ENCODE measurements around the gene PATE4.
"Not testable (repeated sequence)": the region's sequence is repeated elsewhere in the genome, so short reads cannot be mapped to it uniquely, and the experiment has no call there.

Gene PATE4, protein sequence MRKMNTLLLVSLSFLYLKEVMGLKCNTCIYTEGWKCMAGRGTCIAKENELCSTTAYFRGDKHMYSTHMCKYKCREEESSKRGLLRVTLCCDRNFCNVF
- total RNA-seq: 0 to 1.4 (median 0) reads per million in 17 experiments

DNA sequence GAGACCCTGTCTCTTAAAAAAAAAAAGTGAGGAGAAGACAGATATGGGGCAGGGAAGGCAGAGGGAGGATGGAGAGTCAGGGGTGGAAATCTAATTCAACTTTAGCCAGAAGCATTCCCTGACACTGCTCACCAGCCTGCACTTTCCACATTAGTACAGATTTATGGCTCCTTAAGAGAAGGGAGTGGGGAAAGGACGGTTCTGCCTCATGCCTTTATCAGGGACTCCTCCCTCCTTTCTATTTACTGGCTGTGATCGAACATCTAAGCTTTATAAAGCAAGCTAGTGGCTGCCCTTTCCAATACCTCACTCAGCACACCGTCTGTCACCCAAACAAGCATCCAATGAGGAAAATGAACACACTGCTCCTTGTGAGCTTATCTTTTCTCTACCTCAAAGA is at the start of gene PATE4:
TSS of gene PATE4 (plus strand) at position 301 of the 400 bp plus-strand sequence. CDS start at position 345, 44 bp downstream.
- no peak for DNase-seq

DNA sequence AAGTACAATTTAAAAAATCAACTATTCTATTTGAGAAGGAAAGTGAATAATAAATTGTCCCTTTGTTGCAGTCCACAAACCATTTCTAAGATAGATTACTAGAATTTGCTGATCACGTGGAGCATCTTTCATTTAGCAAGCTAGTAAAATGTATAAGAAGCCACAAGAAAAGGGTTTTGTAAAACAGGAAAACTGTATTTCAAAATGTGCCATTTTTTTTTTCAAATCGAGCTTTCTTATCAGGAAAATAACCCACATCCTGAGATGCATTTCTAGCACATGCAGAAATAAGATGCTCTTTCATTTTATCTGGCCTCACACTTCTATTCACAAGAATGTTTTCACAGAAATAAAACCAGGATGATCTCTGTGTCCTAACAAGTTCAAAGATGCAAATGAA is 48.4 kb upstream of the PATE4 start:
- DNase-seq: no peak

DNA sequence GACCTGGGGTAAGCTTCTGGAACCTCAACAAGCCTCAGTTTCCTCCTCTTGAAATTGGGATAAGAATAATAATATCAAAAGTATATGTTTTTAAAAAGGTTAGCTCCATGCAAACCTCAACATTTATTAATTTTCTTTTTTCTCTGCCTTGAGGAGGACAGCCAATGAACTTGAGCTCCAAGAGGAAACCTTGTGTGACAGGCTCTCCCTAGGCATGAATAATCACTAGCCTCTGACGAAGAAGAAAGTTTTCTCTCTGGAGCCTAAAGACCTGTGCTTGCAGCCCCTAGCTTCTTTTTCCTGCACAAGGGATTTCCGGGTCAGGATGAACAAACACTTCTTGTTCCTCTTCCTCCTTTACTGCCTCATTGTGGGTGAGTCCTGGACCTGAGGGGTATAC is 45.3 kb upstream of the PATE4 start, which contains the start of gene PATE3:
TSS of gene PATE3 (plus strand) at position 301 of the 400 bp plus-strand sequence. CDS start at position 326, 25 bp downstream.
- no peak for DNase-seq

DNA sequence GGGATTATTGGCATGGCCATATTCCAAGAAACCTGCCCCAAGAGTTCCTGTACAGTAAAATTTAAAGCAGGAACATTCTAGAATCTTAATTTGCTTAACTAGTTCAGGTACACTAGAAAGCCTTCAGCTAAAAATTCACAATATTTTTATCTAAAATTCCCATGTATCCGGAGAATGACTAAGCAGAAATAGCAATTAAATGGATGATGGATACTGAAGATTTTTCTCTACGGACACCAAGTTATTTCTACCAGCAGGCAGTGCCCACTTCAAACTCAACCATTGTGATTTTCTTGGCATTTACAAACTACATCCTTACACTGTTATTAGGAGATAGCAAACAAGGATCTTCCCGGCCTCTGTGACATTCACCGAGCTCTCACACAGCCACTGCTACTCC is 42.3 kb upstream of the PATE4 start:
- DNase-seq: no peak

DNA sequence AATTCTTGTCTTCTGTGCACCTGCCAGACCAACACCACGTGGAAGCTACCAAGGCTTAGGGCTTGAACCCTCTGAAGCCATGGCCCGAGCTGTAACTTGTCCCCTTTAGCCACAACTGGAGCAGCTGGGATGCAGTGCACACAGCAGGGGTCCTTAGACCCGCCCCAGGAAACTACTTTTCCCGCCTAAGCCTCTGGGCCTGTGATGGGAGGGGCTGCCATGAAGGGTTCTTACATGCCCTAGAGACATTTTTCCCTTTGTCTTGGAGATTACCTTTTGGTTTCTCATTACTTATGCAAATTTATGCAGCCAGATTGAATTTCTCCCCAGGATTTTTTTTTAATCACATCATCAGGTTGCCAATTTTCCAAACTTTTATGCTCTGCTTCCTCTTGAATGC is 35.5 kb upstream of the PATE4 start:
- no peak for DNase-seq

DNA sequence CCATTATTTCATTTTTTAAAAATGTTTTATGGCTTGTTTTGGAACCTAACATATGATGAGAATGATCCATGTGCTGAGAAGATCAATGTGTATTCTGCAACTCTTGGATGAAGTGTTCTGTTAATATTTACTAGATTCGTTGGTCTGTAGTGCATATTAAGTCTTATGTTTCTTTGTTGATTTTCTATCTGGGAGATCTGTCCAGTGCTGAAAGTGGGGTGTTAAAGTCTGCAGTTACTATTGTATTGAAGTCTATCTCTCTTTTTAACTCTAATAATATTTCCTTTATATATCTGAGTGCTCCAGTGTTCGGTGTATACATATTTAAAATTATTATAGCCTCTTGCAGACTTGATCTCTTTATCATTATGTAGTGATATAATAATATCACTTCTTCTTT is 33.3 kb upstream of the PATE4 start:
- no peak for DNase-seq

DNA sequence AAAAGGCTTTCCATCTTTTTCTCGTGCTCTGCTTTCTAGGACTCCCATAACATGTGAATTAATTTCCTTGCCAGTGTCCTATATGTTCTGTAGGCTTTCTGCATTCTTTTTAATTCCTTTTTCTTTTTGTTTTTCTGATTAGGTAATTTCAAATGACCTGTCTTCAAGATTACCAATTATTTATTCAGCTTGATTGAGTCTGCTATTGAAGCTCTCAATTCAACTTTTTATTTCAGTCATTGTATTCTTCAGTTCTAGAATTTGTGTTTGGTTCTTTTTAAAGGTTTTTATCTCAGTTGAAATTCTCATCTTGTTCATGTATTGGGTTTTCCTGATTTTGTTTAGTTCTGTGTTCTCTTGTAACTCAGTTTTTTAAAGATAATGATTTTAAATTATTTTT is 30.7 kb upstream of the PATE4 start:
- no peak for DNase-seq

DNA sequence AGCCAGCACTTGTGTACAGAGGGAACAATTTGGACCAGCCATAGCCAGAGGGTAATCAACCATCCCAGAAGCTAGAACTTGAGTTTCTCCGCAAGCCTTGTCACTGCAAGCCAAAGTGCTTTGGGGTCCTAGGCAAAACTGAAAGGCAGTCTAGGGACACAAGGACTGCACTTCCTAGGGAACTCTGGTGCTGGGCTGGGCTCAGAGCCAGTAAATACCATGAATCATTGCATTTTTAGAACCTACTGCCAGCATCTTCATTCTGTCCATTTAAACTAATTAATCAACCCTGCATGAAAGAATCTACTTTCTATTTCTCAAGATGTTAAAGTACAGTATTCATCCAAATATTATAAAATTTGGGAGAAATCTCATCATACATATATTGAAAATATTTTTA is 25.2 kb upstream of the PATE4 start:
- DNase-seq: no peak

DNA sequence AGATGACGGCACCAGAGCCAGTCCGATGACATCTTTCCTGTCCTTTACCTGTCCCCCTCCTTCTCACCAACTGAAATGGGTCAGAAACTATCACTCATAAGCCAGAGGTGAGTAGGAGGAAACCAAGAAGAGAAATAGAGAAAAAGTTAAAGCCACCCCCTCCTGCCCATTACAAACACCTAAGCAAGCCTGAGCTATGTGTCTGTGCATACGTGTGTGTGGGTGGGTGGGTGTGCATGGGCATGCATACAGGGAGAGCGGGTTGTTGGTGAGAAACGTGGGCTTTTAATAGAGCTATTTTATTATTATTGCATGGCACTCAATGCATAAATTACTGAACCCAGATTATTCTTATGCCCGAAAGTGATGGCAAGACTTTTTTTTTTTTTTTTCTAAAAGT is 2.6 kb downstream of the PATE4 start:
- no peak for DNase-seq

DNA sequence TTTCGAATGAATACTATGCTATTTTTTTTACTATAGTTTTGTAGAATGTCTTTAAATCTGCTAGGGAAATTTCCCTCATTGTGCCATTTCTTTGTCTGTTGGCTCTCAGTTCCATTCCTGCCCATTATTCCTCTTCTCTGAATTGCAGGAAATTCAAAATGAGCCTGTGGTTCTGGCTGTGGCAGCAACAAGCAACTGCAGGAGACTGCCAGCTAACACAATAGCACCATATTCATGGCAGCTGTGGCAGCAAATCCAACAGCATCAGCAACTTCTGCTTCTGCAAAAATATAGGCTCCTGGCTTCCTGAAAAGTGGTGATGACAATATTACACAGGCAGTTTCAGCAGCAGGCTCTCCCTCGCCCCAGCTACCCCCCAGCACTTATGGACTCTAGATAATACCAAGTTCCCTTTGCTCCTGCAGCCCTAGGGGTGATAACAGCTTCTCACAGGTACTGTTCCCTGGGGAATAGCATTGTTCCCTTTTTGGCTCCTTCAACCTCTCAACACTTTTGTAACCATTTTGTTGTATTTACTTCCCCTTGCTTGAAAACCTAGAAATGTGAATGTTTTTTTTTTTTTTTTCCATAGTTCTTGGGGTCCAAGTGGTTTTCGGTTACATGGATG is 9.3 kb downstream of the PATE4 start:
- peak; percentile 15 to 43 (median 36) for DNase-seq

DNA sequence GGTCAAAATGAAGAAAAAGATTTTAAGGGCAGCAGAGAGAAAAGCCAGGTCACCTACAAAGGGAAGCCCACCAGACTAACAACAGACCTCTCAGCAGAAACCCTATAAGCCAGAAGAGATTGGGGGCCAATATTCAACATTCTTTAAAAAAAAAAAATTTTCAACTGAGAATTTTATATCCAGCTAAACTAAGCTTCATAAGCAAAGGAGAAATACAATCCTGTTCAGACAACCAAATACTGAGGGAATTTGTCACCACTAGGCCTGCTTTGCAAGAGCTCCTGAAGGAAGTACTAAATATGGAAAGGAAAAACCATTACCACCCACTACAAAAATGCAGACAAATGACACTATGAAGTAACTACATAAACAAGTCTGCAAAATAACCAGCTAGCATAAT is 13.1 kb downstream of the PATE4 start:
- no peak for DNase-seq

DNA sequence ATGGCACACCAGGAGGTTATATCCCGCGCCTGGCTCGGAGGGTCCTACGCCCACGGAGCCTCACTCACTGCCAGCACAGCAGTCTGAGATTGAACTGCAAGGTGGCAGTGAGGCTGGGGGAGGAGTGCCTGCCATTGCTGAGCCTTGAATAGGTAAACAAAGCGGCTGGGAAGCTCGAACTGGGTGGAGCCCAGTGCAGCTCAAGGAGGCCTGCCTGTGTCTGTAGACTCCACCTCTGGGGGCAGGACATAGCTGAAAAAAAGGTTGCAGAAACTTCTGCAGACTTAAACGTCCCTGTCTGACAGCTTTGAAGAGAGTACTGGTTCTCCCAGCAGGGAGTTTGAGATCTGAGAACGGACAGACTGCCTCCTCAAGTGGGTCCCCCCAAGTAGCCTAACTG is 24.6 kb downstream of the PATE4 start:
- DNase-seq: not testable (repeated sequence)

DNA sequence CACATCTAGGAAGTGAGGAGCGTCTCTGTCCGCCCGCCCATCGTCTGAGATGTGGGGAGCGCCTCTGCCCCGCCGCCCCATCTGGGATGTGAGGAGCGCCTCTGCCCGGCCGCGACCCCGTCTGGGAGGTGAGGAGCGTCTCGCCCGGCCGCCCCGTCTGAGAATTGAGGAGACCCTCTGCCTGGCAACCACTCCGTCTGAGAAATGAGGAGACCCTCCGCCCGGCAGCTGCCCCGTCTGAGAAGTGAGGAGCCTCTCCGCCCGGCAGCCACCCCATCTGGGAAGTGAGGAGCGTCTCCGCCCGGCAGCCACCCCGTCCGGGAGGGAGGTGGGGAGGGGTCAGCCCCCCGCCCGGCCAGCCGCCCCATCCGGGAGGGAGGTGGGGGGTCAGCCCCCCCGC is 29.7 kb downstream of the PATE4 start:
- DNase-seq: not testable (repeated sequence)

DNA sequence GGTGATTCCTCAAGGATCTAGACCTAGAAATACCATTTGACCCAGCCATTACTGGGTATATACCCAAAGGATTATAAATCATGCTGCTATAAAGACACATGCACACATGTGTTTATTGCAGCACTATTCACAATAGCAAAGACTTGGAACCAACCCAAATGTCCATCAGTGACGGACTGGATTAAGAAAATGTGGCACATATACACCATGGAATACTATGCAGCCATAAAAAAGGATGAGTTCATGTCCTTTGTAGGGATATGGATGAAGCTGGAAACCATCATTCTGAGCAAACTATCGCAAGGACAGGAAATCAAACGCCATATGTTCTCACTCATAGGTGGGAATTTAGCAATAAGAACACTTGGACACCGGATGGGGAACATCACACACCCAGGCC is 32.2 kb downstream of the PATE4 start:
- not testable (repeated sequence) for DNase-seq

DNA sequence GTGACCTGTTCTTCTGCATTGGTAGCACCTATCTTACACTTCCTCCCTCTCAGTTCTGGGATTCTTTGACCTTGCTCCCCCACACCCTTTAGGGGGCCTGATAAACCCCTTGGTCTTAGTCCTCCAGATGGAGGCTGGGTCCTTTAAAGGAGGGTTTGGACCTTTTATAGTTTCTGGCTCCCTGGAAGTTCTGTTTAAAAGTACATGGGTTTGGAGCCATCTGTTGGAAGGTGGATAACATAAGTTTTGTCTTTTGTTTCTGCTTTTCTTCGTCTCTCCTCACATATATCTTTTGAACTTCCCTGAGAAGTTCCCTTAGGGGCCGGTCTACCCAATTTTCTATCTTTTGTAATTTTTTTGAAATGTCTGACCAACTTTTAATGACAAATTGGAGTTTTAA is 36.4 kb downstream of the PATE4 start:
- no peak for DNase-seq

DNA sequence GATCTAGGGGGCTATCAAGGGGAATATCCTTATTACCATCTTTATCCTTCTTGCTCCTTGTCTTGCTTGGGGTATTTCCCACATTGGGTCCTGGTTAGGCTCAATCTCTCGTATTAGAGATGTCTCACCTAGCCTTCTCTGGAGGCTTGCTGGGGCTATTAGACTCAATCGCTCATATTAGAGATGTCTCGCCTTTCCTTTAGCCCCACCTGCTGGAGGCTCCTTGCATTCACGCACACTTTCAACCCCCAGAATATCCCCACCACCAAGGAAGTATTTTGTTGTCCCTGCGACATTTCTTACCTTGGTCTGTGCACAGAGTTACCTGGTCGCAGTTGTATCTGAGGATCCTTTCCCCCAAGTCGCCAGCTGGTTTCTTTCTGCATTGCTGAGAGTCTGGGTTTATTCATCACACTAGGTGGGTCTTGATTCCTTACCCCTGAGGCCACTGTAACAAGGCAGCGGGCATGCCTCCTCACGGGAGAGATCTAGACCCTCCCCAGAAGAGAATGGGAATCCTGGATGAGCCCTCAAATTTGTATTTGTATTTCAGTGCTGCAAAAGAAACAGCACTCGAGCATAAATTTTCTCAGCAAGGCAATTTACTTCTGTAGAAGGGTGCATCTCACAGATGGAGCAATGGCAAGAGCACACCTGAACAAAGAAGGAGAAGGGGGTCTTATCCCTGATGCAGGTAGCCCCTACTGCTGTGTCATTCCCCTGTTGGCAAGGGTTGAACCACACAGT is 38.4 kb downstream of the PATE4 start:
- peak in 2 of 4 experiments; percentile 9 to 34 for DNase-seq

DNA sequence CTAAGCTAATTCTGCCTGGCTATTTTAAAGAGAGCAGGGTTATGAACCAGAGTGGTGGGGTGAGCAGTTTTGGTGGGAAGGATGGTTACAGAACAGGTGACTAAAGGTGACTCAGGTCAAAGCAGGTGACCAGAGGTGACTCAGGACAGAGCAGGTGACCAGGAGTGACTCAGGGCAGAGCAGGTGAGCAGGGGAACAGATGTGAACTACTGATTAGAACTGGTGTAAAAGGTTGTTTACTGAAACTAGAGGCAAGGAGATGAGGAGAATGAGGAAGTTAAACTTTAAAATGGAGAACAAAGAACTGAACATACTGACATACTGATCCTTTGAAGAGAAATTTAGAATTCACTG is 39.0 kb downstream of the PATE4 start:
- peak in 2 of 4 experiments; percentile 7 for DNase-seq

DNA sequence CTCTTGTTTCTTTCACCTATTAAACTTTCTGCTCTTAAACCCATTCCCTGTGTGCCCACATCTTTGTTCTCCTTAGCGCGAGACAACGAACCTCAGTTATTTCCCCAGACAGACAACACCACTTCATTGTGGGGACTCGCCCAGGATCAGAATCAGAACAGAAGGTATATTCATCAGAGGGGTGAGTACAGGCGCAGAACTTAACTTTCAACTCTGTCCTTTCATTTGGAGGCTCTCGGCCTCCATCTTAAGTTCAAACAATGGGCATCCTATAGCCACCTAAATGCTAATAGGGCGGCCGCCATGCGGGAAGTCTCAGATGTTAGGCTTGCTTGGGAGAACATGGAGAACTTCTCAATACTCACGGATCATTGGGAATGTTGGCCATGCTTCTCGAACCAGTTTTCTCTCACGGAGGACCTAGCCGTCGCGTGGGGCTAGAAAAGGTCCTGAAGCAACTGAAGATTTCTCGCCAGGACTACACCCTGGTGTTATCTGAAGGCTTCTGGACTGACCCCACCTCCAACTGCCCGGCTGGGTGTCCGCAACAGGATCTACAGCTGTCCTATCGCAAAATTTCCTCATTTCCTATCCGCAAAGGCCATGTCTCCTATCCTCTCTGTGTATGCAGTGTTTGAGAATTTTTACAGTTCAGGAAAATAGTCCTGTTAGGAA is 40.9 kb downstream of the PATE4 start:
- DNase-seq: no peak

DNA sequence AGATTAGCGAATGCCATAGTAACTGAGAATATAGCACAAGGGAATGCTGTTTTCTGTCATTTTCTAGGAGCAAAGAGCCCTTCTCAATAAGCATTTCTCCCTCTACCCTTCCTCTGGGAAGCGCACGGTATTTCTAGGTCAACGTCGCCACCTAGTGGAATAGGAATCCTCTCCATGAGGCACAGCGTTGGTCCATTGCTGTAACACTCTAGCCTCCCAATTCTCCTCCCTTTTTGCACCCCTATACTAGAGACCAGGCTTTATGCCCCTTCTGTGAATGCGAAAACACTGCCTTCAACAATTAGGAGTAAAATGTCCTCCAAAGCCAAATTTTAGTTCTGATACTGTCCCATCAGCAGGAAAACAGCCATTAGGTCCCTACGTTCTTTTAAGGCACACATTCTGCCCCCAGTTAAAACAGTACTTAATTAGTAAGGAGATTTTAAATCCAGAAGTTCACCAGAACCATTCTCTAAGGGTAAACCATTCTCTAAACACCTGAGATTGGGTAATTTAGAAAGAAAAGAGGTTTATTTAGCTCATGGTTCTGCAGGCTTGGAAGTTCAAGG is 41.5 kb downstream of the PATE4 start:
- DNase-seq: peak; percentile 76 to 85 (median 78)

DNA sequence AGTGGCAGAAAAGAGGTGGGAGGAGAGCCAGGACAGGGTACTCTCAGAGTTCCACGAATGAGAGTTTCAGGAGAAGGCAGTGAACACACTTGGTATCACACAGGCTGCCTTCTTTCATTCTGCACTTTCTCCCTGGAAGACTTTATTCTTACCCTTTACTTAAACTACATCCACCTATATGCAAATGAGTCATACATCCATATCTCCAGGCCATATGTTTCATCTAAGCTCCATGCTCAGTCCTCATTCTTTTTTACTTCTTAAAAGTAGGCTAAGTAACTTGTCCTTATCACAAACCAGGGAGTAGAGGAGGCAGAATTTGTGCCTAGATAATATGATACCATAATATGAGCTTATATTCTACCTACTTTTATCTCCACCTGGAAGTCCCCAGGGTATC is 48.2 kb downstream of the PATE4 start:
- no peak for DNase-seq

DNA sequence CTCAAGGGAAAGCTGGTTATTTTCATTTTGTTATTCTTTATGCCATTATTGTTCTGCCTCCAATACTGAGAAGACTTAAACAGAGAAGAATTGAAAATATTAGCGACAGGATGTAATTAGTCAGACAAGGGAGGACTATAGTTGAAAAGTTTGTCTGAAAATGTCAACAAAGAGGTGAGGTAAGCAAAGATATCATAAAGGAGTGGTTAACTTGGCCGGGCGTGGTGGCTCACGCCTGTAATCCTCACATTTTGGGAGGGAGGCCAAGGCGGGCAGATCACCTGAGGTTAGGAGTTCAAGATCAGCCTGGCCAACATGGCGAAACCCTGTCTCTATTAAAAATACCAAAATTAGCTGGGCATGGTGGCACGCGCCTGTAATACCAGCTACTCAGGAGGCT is 50.3 kb downstream of the PATE4 start:
- no peak for DNase-seq

DNA sequence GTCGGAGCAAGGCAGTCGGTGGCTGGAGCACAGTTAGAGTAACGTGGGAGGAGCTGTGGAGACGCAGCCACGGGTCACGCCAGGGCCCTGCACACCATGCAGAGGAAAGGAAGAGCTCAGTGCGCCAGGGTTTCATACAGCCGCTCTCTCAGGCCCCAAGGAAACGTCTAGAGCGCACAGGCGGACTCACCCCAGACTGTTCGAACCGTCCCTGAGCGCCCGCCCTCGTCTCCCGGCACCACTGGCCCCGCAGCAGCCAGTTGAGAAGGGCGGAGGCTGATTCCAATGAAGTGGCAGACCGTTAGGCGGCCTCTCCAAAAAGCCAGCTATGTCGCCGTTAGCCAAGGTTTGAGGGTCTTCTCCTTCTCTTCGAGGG is 53.9 kb downstream of the PATE4 start:
- DNase-seq: peak; percentile 29 to 57 (median 55)

Data from suppressor macrophage (primary cell).